ENCODE results near the gene SERP2.

Gene SERP2

GRCh38 chr13:44404261-44405132 is 30.9 kb downstream of the SERP2 start:
- Mint-ChIP-seq H3K9me3 (no peaks in the 10 kb centered on the region), H3K4me3 (no peak overlapping the region), H3K27ac (no peak overlapping the region), H3K36me3 (ENCODE audit: low read depth) (no peaks in the 10 kb centered on the region), H3K4me1 (ENCODE audit: low read depth) (no peaks in the 10 kb centered on the region), H3K27me3 (ENCODE audit: low read depth) (no peaks in the 10 kb centered on the region)

- Mint-ChIP-seq H3K27me3 (ENCODE audit: low read depth) (peaks cover 7% of the 10 kb centered on the region), H3K9me3 (no peaks in the 10 kb centered on the region), H3K27ac (no peak overlapping the region), H3K4me3 (no peak overlapping the region), H3K36me3 (ENCODE audit: low read depth) (no peaks in the 10 kb centered on the region), H3K4me1 (ENCODE audit: low read depth) (no peaks in the 10 kb centered on the region)
Measured at GRCh38 chr13:44406617-44407016, 33.0 kb downstream of the SERP2 start.

- Mint-ChIP-seq H3K9me3 (no peaks in the 10 kb centered on the region), H3K27me3 (ENCODE audit: low read depth) (peaks cover 7% of the 10 kb centered on the region), H3K27ac (no peak overlapping the region), H3K4me1 (ENCODE audit: low read depth) (no peaks in the 10 kb centered on the region), H3K4me3 (no peak overlapping the region), H3K36me3 (ENCODE audit: low read depth) (no peaks in the 10 kb centered on the region)
Measured at GRCh38 chr13:44407379-44407778, 33.8 kb downstream of the SERP2 start.

GRCh38 chr13:44407891-44408290 is 34.3 kb downstream of the SERP2 start:
- H3K4me1 Mint-ChIP-seq (ENCODE audit: low read depth) = no peaks in the 10 kb centered on the region
- no peak overlapping the region for H3K4me3 Mint-ChIP-seq
- H3K27ac Mint-ChIP-seq = no peak overlapping the region

GRCh38 chr13:44409595-44409994 is 36.0 kb downstream of the SERP2 start:
- Mint-ChIP-seq H3K4me1 (ENCODE audit: low read depth) (peaks cover 3% of the 10 kb centered on the region), H3K4me3 (no peak overlapping the region), H3K36me3 (ENCODE audit: low read depth) (no peaks in the 10 kb centered on the region), H3K27me3 (ENCODE audit: low read depth) (peaks cover 7% of the 10 kb centered on the region), H3K27ac (no peak overlapping the region), H3K9me3 (no peaks in the 10 kb centered on the region)

More at GRCh38 chr13:44407891-44408290, 34.3 kb downstream of the SERP2 start:
- H3K9me3 Mint-ChIP-seq = no peaks in the 10 kb centered on the region
- peaks cover 7% of the 10 kb centered on the region for H3K27me3 Mint-ChIP-seq (ENCODE audit: low read depth)
- H3K36me3 Mint-ChIP-seq (ENCODE audit: low read depth) = no peaks in the 10 kb centered on the region

DNA sequence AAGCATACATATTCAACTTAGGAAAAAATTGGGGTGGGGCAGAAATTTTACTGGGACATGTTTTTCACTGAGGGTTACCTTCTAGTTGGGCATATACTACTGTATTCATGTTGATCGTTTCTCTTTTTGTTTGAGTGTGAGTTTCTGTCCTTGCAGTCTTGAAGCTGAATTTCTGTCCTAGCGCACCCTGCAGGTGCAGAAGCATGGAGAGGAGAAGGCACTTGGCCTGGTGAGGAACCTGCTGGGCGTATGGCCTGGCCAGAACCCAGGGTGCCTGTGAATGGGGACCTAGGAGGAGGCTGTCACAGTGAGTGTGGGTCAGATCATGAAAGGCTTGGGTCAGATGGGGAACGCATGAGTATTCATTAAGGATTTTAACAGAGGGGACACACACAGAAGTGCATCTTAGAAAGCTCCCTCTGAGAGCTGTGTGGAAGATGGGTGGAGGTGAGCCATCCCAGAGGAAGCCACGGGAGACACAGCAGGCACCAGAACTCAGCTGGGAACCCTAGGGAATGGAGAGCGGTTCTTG is 36.8 kb downstream of the SERP2 start:
- Mint-ChIP-seq H3K9me3 (no peaks in the 10 kb centered on the region), H3K27me3 (ENCODE audit: low read depth) (peaks cover 7% of the 10 kb centered on the region), H3K4me3 (no peak overlapping the region), H3K27ac (no peak overlapping the region), H3K4me1 (ENCODE audit: low read depth) (peaks cover 3% of the 10 kb centered on the region), H3K36me3 (ENCODE audit: low read depth) (no peaks in the 10 kb centered on the region)

GRCh38 chr13:44411841-44412240 is 38.2 kb downstream of the SERP2 start:
- Mint-ChIP-seq H3K36me3 (ENCODE audit: low read depth) (no peaks in the 10 kb centered on the region), H3K27ac (no peak overlapping the region), H3K9me3 (no peaks in the 10 kb centered on the region), H3K27me3 (ENCODE audit: low read depth) (peaks cover 7% of the 10 kb centered on the region), H3K4me3 (no peak overlapping the region), H3K4me1 (ENCODE audit: low read depth) (peaks cover 3% of the 10 kb centered on the region)

DNA sequence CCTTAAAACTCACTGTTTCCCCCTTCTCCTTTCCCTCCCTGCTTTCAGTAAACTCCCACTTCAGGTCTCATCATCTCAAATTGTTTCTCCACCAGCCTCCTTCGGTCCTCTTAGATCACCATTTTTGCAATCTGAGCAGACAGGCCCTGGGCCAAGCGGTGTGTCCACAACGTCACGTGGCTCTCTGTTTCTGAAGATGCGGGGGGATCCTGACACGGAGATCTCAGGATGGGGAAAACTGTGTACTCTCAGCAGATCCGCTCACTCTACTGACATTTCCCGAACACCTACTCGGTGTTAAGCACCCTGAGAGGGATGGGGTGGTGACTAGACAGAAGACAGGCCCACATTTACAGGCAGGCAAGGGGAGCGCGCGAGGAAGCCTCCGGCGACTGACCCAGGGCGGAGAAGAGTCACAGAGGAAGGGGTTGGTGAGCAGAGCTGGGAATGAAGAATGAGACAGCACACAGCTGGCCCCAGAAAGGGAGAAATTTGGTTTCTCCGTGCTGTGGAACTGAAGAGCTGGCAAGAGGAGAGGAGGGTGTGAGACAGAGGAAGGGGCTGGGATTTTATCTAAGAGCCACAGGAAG is 38.8 kb downstream of the SERP2 start:
- no peak overlapping the region for H3K27ac Mint-ChIP-seq

GRCh38 chr13:44413095-44413494 is 39.5 kb downstream of the SERP2 start:
- no peaks in the 10 kb centered on the region for H3K36me3 Mint-ChIP-seq (ENCODE audit: low read depth)
- H3K27me3 Mint-ChIP-seq (ENCODE audit: low read depth) = peaks cover 7% of the 10 kb centered on the region
- H3K9me3 Mint-ChIP-seq = no peaks in the 10 kb centered on the region
- no peak overlapping the region for H3K27ac Mint-ChIP-seq
- H3K4me3 Mint-ChIP-seq = no peak overlapping the region
- peaks cover 3% of the 10 kb centered on the region for H3K4me1 Mint-ChIP-seq (ENCODE audit: low read depth)

More for the DNA sequence above, 38.8 kb downstream of the SERP2 start:
- Mint-ChIP-seq H3K4me3 (no peak overlapping the region), H3K4me1 (ENCODE audit: low read depth) (peaks cover 3% of the 10 kb centered on the region), H3K9me3 (no peaks in the 10 kb centered on the region), H3K36me3 (ENCODE audit: low read depth) (no peaks in the 10 kb centered on the region), H3K27me3 (ENCODE audit: low read depth) (peaks cover 7% of the 10 kb centered on the region)

- no peak overlapping the region for H3K4me3 Mint-ChIP-seq
- H3K36me3 Mint-ChIP-seq (ENCODE audit: low read depth) = no peaks in the 10 kb centered on the region
- H3K27ac Mint-ChIP-seq = no peak overlapping the region
- peaks cover 3% of the 10 kb centered on the region for H3K4me1 Mint-ChIP-seq (ENCODE audit: low read depth)
- H3K9me3 Mint-ChIP-seq = no peaks in the 10 kb centered on the region
- peaks cover 7% of the 10 kb centered on the region for H3K27me3 Mint-ChIP-seq (ENCODE audit: low read depth)
Measured at GRCh38 chr13:44414716-44415115, 41.1 kb downstream of the SERP2 start.

DNA sequence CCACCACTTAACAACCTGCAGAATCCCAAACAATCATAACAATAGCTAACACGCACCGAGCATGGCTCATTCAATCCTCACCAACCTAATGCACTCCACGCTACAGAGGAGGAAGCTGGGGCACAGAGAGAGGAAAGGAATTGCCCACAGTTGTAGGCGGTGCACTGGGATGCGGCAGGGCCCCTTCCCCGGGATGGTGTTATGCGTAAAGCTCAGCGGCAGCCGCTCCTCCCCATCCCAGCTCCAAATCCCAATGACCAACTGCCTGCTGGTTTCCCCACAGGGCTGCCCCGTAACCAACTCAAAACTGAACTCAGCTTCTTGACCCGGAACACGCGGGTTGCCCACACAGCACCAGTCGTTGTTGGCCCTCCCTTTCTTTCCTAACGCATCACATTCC is 42.2 kb downstream of the SERP2 start:
- Mint-ChIP-seq H3K27me3 (ENCODE audit: low read depth) (no peaks in the 10 kb centered on the region), H3K4me1 (ENCODE audit: low read depth) (peaks cover 3% of the 10 kb centered on the region), H3K4me3 (no peak overlapping the region), H3K27ac (no peak overlapping the region), H3K36me3 (ENCODE audit: low read depth) (no peaks in the 10 kb centered on the region), H3K9me3 (no peaks in the 10 kb centered on the region)

GRCh38 chr13:44416301-44416700 is 42.7 kb downstream of the SERP2 start:
- H3K36me3 Mint-ChIP-seq (ENCODE audit: low read depth) = no peaks in the 10 kb centered on the region
- H3K4me3 Mint-ChIP-seq = no peak overlapping the region
- no peaks in the 10 kb centered on the region for H3K9me3 Mint-ChIP-seq
- peaks cover 3% of the 10 kb centered on the region for H3K4me1 Mint-ChIP-seq (ENCODE audit: low read depth)
- H3K27ac Mint-ChIP-seq = no peak overlapping the region
- no peaks in the 10 kb centered on the region for H3K27me3 Mint-ChIP-seq (ENCODE audit: low read depth)

GRCh38 chr13:44416744-44417143 is 43.1 kb downstream of the SERP2 start:
- H3K4me3 Mint-ChIP-seq = no peak overlapping the region
- H3K4me1 Mint-ChIP-seq (ENCODE audit: low read depth) = peaks cover 3% of the 10 kb centered on the region

DNA sequence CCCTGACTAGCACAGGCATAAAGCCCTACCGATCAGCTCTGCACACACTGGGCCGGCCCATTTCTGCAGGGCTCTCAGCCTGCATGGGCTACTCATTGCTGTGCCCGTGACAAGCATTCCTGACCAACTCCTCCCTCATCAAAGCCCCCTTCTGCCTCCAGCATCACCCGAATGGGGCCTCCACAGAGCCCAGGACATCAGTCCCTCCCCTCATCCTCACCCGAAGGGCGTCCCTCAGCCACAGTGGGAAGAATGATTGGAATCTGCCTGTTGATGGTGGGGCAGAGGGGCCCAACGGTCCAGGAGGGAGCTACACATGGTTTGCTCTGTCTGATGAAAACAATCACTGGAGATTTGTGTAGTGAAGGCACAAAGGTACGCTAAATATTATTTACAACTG is 43.8 kb downstream of the SERP2 start:
- no peaks in the 10 kb centered on the region for H3K9me3 Mint-ChIP-seq
- peaks cover 9% of the 10 kb centered on the region for H3K27me3 Mint-ChIP-seq (ENCODE audit: low read depth)
- peaks cover 3% of the 10 kb centered on the region for H3K4me1 Mint-ChIP-seq (ENCODE audit: low read depth)
- no peak overlapping the region for H3K27ac Mint-ChIP-seq
- H3K36me3 Mint-ChIP-seq (ENCODE audit: low read depth) = no peaks in the 10 kb centered on the region
- H3K4me3 Mint-ChIP-seq = no peak overlapping the region

More at GRCh38 chr13:44416744-44417143, 43.1 kb downstream of the SERP2 start:
- H3K27ac Mint-ChIP-seq = no peak overlapping the region
- no peaks in the 10 kb centered on the region for H3K36me3 Mint-ChIP-seq (ENCODE audit: low read depth)
- peaks cover 2% of the 10 kb centered on the region for H3K27me3 Mint-ChIP-seq (ENCODE audit: low read depth)
- H3K9me3 Mint-ChIP-seq = no peaks in the 10 kb centered on the region

GRCh38 chr13:44417876-44418275 is 44.3 kb downstream of the SERP2 start:
- peaks cover 12% of the 10 kb centered on the region for H3K27me3 Mint-ChIP-seq (ENCODE audit: low read depth)
- H3K4me3 Mint-ChIP-seq = no peak overlapping the region
- no peak overlapping the region for H3K27ac Mint-ChIP-seq

More at GRCh38 chr13:44417876-44418275, 44.3 kb downstream of the SERP2 start:
- Mint-ChIP-seq H3K9me3 (no peaks in the 10 kb centered on the region), H3K36me3 (ENCODE audit: low read depth) (no peaks in the 10 kb centered on the region), H3K4me1 (ENCODE audit: low read depth) (peaks cover 3% of the 10 kb centered on the region)
